ENCODE data around the gene GPC3.
A peak's percentile ranks its signal among the peaks of the same experiment; 100 is the strongest.

The GPC3 gene

GRCh38 chrX:133792198-133792953 is 193.0 kb downstream of the GPC3 start:
- peak; percentile 100 for TF ChIP-seq CTCF (IDR thresholded peaks at IDR 0.05; ENCODE audit: low read depth, low read length, missing control alignments)
- Histone ChIP-seq H3K27me3 (replicated peaks) (no peaks in the 10 kb centered on the region), H3K27ac (no peak overlapping the region), H3K36me3 (replicated peaks) (no peaks in the 10 kb centered on the region), H3K4me3 (ENCODE audit: low read depth, low read length) (peak overlapping the region; percentile 29)
- DNase-seq = peak; percentile 48
- in situ Hi-C loops (cut with HindIII; ENCODE audit: low pct_ligation_motif_present, low sequenced_read_pairs) = no loop called here

- H3K4me3 ChIP-seq (ENCODE audit: low read depth, low read length) = no peak overlapping the region
- no peak for TF ChIP-seq CTCF (IDR thresholded peaks at IDR 0.05; ENCODE audit: low read depth, low read length, missing control alignments)
- DNase-seq = no peak
- no peaks in the 10 kb centered on the region for H3K36me3 ChIP-seq (replicated peaks)
- no peak overlapping the region for H3K27ac ChIP-seq
- H3K27me3 ChIP-seq (replicated peaks) = no peaks in the 10 kb centered on the region
- in situ Hi-C loops (cut with HindIII; ENCODE audit: low pct_ligation_motif_present, low sequenced_read_pairs) = no loop called here
Measured at GRCh38 chrX:133789829-133790228, 195.6 kb downstream of the GPC3 start.

GRCh38 chrX:133786382-133786781 is 199.0 kb downstream of the GPC3 start:
- in situ Hi-C loops (cut with HindIII; ENCODE audit: low pct_ligation_motif_present, low sequenced_read_pairs) = no loop called here
- no peak for TF ChIP-seq CTCF (IDR thresholded peaks at IDR 0.05; ENCODE audit: low read depth, low read length, missing control alignments)
- no peak for DNase-seq
- H3K27ac ChIP-seq = no peak overlapping the region
- H3K4me3 ChIP-seq (ENCODE audit: low read depth, low read length) = no peak overlapping the region
- H3K36me3 ChIP-seq (replicated peaks) = no peaks in the 10 kb centered on the region
- no peaks in the 10 kb centered on the region for H3K27me3 ChIP-seq (replicated peaks)

- no peak for TF ChIP-seq CTCF (IDR thresholded peaks at IDR 0.05; ENCODE audit: low read depth, low read length, missing control alignments)
- Histone ChIP-seq H3K27ac (no peak overlapping the region), H3K36me3 (replicated peaks) (no peaks in the 10 kb centered on the region), H3K4me3 (ENCODE audit: low read depth, low read length) (no peak overlapping the region), H3K27me3 (replicated peaks) (no peaks in the 10 kb centered on the region)
- in situ Hi-C loops (cut with HindIII; ENCODE audit: low pct_ligation_motif_present, low sequenced_read_pairs) = no loop called here
- no peak for DNase-seq
Measured at GRCh38 chrX:133783274-133783673, 202.1 kb downstream of the GPC3 start.

- no peak overlapping the region for H3K4me3 ChIP-seq (ENCODE audit: low read depth, low read length)
- no peak for TF ChIP-seq CTCF (IDR thresholded peaks at IDR 0.05; ENCODE audit: low read depth, low read length, missing control alignments)
- no peaks in the 10 kb centered on the region for H3K36me3 ChIP-seq (replicated peaks)
- in situ Hi-C loops (cut with HindIII; ENCODE audit: low pct_ligation_motif_present, low sequenced_read_pairs) = no loop called here
- DNase-seq = no peak
- no peaks in the 10 kb centered on the region for H3K27me3 ChIP-seq (replicated peaks)
- H3K27ac ChIP-seq = no peak overlapping the region
Measured at GRCh38 chrX:133781174-133781573, 204.2 kb downstream of the GPC3 start.

GRCh38 chrX:133776072-133776471 is 209.3 kb downstream of the GPC3 start:
- TF ChIP-seq CTCF (IDR thresholded peaks at IDR 0.05; ENCODE audit: low read depth, low read length, missing control alignments) = peak; percentile 71
- Histone ChIP-seq H3K4me3 (ENCODE audit: low read depth, low read length) (no peak overlapping the region), H3K27ac (no peak overlapping the region), H3K27me3 (replicated peaks) (no peaks in the 10 kb centered on the region), H3K36me3 (replicated peaks) (no peaks in the 10 kb centered on the region)
- peak; percentile 10 for DNase-seq
- in situ Hi-C loops (cut with HindIII; ENCODE audit: low pct_ligation_motif_present, low sequenced_read_pairs) = no loop called here

Data from brain microvascular endothelial cell (primary cell).